Heart left ventricle (tissue), 16 donors: ENCODE measurements around the gene RNF150. TPM values are rescaled to one million over a fixed set of nuclear protein-coding genes. Genes with fewer than 3 reads are reported as not detected.

Source experiments
- ATAC-seq, 4 donors: fragments of 200-7000 bp; cut with Tn5 transposase; one replicate each; pipeline ENCODE4 v1.9.1; 2020 to 2022; ENCODE audit warnings: moderate library complexity in 4 of 4, mild to moderate bottlenecking in 3 of 4, moderate number of reproducible peaks in 1 of 4
- DNase-seq, 5 donors: peaks; one replicate each; pipeline ENCODE4 v3.0.0-alpha.2; 2020
- H3K27ac ChIP-seq, 12 donors: fragments of 200-600 bp; sonication (generic) in 4 of 12; one replicate each; pipeline versions ENCODE4 v1.5.0 to v1.8.0; 2016 to 2022; ENCODE audit warnings: mild to moderate bottlenecking in 2 of 12
- H3K27me3 ChIP-seq, 9 donors: fragments of 200-600 bp; sonication (generic) in 2 of 9; one replicate each; pipeline versions ENCODE4 v1.5.1 to v1.8.0; 2016 to 2022; ENCODE audit warnings: mild to moderate bottlenecking in 3 of 9
- H3K36me3 ChIP-seq, 9 donors: fragments of 200-600 bp; sonication (generic) in 2 of 9; one replicate each; pipeline versions ENCODE4 v1.5.0 to v1.8.0; 2018 to 2022; ENCODE audit warnings: mild to moderate bottlenecking in 2 of 9
- H3K4me1 ChIP-seq, 12 donors: fragments of 200-600 bp; sonication (generic) in 4 of 12; one replicate each; pipeline versions ENCODE4 v1.5.0 to v1.8.0; 2016 to 2022; ENCODE audit warnings: mild to moderate bottlenecking in 3 of 12
- H3K4me3 ChIP-seq, 12 donors: fragments of 200-600 bp; sonication (generic) in 4 of 12; one replicate each; pipeline versions ENCODE4 v1.5.0 to v1.8.0; 2017 to 2022; ENCODE audit warnings: mild to moderate bottlenecking in 9 of 12, moderate library complexity in 4 of 12
- H3K9me3 ChIP-seq, 12 donors: fragments of 200-600 bp; sonication (generic) in 4 of 12; one replicate each; pipeline versions ENCODE4 v1.5.0 to v1.8.0; 2016 to 2022; ENCODE audit warnings: mild to moderate bottlenecking in 1 of 12
- POLR2A ChIP-seq, 2 donors: fragments of 450-650 bp; IDR thresholded peaks; one replicate each; pipeline ENCODE4 v1.6.1; 2017; ENCODE audit warnings: antibody characterized with exemption in 2 of 2, mild to moderate bottlenecking in 2 of 2, moderate library complexity in 2 of 2
- WGBS, 4 donors: extraction: QIAGEN DNeasy Blood & Tissue Kit in 2 of 4; methylation state at CpG; one replicate each; pipeline versions ENCODE4 v1.1.5 to v1.1.7; 2013 to 2018; 5-methylcytosine and 5-hydroxymethylcytosine counted together
- intact Hi-C, 10 donors: fragments of 100-400 bp; cut with DNase I; formaldehyde crosslinking; loops; one replicate each; pipeline versions ENCODE4 v1.11.1 to v1.14.2; 2022
- polyA plus RNA-seq, 2 donors: library from polyadenylated mRNA; stranded (reverse); fragments of 200-250 nt; gene quantifications; one replicate each; pipeline ENCODE4 v1.2.3, GENCODE V29; 2013
- total RNA-seq, 9 donors: library from RNA; depleted of rRNA in 2 of 9; stranded (reverse); fragments of >200 nt in 2 of 9; fragmentation: NEBNext Ultra II Directional in 3 of 9; extraction: Animal tissue kit (Norgen Biotek cat#: 25700) in 3 of 9; gene quantifications; one replicate each; pipeline versions ENCODE4 v1.1.0 to v1.2.4, GENCODE V29; 2016 to 2023
- TF ChIP-seq, protein P1 (sequence below), 12 donors: fragments of 200-600 bp; sonication (generic) in 4 of 12; IDR thresholded peaks; one replicate each; pipeline versions ENCODE4 v1.5.0 to v1.8.0; 2018 to 2022; ENCODE audit warnings: antibody characterized with exemption in 12 of 12, mild to moderate bottlenecking in 5 of 12
- donor health status: ischemic (EF 13 %, LVEDD 7.1; RV severe dilation, severe dysfunction).
- donor health status: healthy with polysubstance abuse.
- donor health status: DM: no; HTN: yes; CAD: no.
- donor health status: DM: no; HTN: no; CAD: no.
- donor health status: ischemic (EF 25% LVEDD 6.9; RV normal size, moderate dysfunction).
- donor health status: ischemic (EF 25% LVEDD 5.7; RV mildly dilated, moderate dysfunction).
- donor health status: healthy.
- donor health status: DM: yes; HTN: yes; CAD: no.
- donor health status: ischemic (EF 35%, LVEDD 5.7; RV mildly dilated, moderate dysfunction).
- donor health status: nonischemic (EF 11% LVEDD 7.7; RV severe dilation, severe dysfunction).
- donor health status: DM: yes; HTN: yes; CAD: no.
- donor health status: PGD.
- donor health status: ischemic (EF 29% LVEDD 5.4; RV normal size, mild dysfunction).
- donor health status: nonischemic (EF 23%, LVEDD 6.1; RV moderate dilation, normal function).

The RNF150 gene
- total and polyA plus RNA-seq, 11 donors = 11.9 to 146 (median 72.5) TPM

DNA sequence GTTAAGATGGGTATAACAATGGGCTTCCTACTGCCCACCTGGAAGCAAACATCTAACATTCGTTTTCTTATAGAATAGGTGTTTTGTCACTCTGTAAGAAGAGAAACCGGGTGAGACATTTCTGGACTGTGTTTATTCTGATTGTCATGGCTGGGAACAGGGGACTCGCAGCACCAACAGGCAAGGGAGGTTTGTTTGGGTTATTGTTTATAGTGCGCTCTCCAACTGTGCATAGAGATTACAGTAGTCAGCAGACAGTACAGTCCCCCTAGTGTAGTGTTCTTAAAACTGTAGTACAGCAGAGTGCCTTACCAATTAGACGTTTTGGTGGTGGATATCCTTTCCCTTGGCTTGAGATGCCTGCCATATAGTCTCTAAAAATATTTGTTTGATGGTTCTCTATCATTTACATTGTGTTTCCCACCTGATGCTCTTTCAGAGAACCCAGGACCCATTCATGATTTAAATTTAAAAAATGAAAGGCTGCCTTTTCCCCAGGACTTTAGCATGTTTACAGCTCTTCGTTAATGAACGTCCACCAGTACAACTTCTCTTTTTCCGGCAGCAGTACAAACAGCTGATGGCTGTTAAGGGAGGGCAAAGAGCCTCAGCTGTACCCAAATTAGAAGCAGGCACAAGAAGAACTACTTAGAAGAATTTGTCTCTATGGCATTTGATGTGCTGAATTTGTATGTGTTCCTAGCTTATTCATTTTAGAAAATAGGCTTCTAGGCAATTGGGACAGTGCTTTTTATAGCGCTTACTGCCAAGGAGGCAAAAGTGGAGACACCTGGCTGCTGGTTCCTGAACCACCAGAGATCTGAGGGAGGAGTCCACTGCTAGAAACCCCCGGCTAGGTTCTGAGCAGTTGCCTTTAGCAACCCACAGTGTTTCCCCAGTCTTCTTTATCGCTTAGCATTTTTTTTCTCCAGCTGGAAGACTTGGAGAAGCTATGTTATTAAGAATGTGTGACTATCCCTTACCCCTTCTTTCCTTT is 1.0 kb upstream of the RNF150 start:
- H3K4me3 ChIP-seq = peak overlapping the region in 9 of 12 donors; percentile 59 to 96 (median 84)
- 33 to 41% (median 36%) methylated on average over 11 of the region's 11 CpGs for WGBS, 4 donors
- H3K9me3 ChIP-seq = no peaks in the 10 kb centered on the region
- TF ChIP-seq POLR2A (IDR thresholded peaks at IDR 0.05) = no peak
- TF ChIP-seq, protein P1, sequence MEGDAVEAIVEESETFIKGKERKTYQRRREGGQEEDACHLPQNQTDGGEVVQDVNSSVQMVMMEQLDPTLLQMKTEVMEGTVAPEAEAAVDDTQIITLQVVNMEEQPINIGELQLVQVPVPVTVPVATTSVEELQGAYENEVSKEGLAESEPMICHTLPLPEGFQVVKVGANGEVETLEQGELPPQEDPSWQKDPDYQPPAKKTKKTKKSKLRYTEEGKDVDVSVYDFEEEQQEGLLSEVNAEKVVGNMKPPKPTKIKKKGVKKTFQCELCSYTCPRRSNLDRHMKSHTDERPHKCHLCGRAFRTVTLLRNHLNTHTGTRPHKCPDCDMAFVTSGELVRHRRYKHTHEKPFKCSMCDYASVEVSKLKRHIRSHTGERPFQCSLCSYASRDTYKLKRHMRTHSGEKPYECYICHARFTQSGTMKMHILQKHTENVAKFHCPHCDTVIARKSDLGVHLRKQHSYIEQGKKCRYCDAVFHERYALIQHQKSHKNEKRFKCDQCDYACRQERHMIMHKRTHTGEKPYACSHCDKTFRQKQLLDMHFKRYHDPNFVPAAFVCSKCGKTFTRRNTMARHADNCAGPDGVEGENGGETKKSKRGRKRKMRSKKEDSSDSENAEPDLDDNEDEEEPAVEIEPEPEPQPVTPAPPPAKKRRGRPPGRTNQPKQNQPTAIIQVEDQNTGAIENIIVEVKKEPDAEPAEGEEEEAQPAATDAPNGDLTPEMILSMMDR (IDR thresholded peaks at IDR 0.05) = peak in 5 of 12 donors; percentile 13 to 37 (median 29)
- peaks cover 0 to 32% (median 4%) of the 10 kb centered on the region in 12 donors for H3K4me1 ChIP-seq
- H3K27me3 ChIP-seq = peaks cover 0 to 43% (median 0%) of the 10 kb centered on the region in 9 donors
- H3K27ac ChIP-seq = peak overlapping the region; percentile 15 to 95 (median 88)
- intact Hi-C loops = loop anchor here (1.0 to 10.0 kb wide), 14 partner anchors 137 to 379 kb away; partner anchors contain the start of gene TBC1D9 (in 1 of the 10)
- H3K36me3 ChIP-seq = no peaks in the 10 kb centered on the region
- ATAC-seq (peak in 3 of 4 donors; percentile 19 to 34 (median 33)), DNase-seq (no peak)

DNA sequence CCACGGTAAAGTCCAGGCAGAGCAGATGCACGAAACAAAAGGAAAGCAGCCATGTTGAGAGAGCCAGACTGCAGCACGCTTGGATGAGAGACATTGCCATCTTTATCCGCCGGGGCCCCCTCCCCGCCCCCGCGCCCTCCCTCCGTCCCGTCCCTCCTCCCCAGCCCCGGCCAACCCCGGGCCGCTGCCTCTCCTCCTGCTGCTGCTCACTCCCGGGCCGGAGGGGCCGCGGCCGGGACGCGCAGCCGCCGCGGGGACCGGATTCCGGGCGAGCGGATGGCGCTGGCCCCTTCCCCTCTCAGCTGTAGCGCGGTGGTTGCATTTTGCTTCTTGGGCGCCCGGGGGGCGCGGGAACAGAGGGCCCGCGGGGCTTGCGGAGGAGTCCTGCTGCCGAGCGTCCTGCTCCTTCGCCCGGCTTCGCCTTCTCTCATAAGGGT is 542 bp downstream of the RNF150 start:
- peak; percentile 30 to 83 (median 68) for ATAC-seq
- peaks cover 0 to 42% (median 8%) of the 10 kb centered on the region in 12 donors for H3K4me1 ChIP-seq
- intact Hi-C loops = loop anchor here (1.0 to 10.0 kb wide), 14 partner anchors 135 to 378 kb away; partner anchors contain the start of gene TBC1D9 (in 1 of the 10)
- H3K27ac ChIP-seq = peak overlapping the region; percentile 82 to 96 (median 91)
- WGBS, 4 donors = 0 to 1% (median 0%) methylated on average over 2 to 42 of the region's 42 CpGs
- TF ChIP-seq POLR2A (IDR thresholded peaks at IDR 0.05) = no peak
- TF ChIP-seq, protein P1 (IDR thresholded peaks at IDR 0.05) = no peak
- no peaks in the 10 kb centered on the region for H3K9me3 ChIP-seq
- peak overlapping the region; percentile 59 to 96 (median 83) for H3K4me3 ChIP-seq
- peak; percentile 64 to 73 (median 68) for DNase-seq
- H3K36me3 ChIP-seq = no peaks in the 10 kb centered on the region
- peaks cover 0 to 43% (median 0%) of the 10 kb centered on the region in 9 donors for H3K27me3 ChIP-seq

DNA sequence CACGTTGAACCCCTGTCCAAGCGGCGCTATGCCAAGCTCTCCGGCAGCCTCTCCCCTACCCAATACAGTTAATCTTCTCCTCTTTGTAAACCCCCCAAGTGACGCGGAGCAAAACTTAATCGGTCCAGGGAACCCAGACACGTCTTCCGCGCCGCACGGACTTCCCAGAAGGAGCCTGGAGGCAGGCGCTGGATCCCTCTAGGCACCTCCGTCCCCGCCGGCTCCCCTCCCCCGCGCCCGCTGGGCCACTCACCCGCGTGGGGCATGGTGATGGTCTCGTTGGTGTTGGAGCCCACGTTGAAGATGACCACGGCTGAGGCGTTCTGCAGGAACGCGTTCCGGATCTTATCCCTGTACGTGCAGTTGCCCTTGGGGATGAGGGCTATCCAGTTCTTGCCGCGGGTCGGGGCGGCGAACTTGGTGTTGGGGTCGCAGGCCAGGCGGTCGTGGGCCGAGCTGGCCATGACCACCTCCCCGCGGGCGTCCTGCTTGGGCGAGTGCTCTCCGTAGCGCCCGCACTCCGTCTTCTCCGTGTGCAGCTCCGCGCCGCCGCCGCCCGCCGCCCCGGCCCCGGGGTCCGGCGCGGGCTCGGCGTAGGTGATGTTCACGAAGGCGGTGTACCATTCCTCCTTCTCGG is 1.1 kb downstream of the RNF150 start:
- Histone ChIP-seq H3K27me3 (peaks cover 0 to 42% (median 0%) of the 10 kb centered on the region in 9 donors), H3K9me3 (no peaks in the 10 kb centered on the region), H3K4me3 (peak overlapping the region; percentile 59 to 96 (median 83)), H3K36me3 (no peaks in the 10 kb centered on the region), H3K4me1 (peaks cover 0 to 47% (median 10%) of the 10 kb centered on the region in 12 donors), H3K27ac (peak overlapping the region; percentile 82 to 96 (median 91))
- intact Hi-C loops = loop anchor here (2.0 to 10.0 kb wide), 11 partner anchors 135 to 377 kb away; partner anchors contain the start of gene TBC1D9 (in 1 of the 10)
- ATAC-seq (peak in 3 of 4 donors; percentile 9 to 17 (median 17)), DNase-seq (peak; percentile 29 to 65 (median 43))
- 0 to 2% (median 1%) methylated on average over 11 to 64 of the region's 64 CpGs for WGBS, 4 donors
- no peak for TF ChIP-seq POLR2A (IDR thresholded peaks at IDR 0.05)
- TF ChIP-seq, protein P1 (IDR thresholded peaks at IDR 0.05) = no peak
